Measurements from ENCODE around the gene OTOP2. TPM values are rescaled to one million over a fixed set of nuclear protein-coding genes. Genes with fewer than 3 reads are reported as not detected.

The OTOP2 gene
- polyA plus RNA-seq, 3 donors = 0.05 TPM; not detected in 2

GRCh38 chr17:74935585-74936469, 11.8 kb downstream of the OTOP2 start, which contains the start of gene OTOP3:
OTOP3 (plus strand) TSS chr17:74935898; CDS start chr17:74935922, 24 bp downstream.
- intact Hi-C loops (cut with micrococcal nuclease) = no loop called here
- DNase-seq = no peak
- peak within 1 kb of the TSS in 1 of 2 donors; percentile 78 for H3K4me3 Mint-ChIP-seq
- H3K27me3 Mint-ChIP-seq (ENCODE audit: low read depth in 3 of 3) = peaks cover 65 to 91% (median 87%) of the 10 kb centered on the region in 3 donors
- TF ChIP-seq CTCF (IDR thresholded peaks at IDR 0.05) = no peak
- H3K4me2 ChIP-seq (replicated peaks; ENCODE audit: extremely low read depth, low read length, poor library complexity, severe bottlenecking) = no peak within 1 kb of the TSS
- H3K4me1 Mint-ChIP-seq = peaks cover 8% of the 10 kb centered on the region
- H2AFZ ChIP-seq (ENCODE audit: insufficient read depth, low read depth, low read length, poor library complexity, severe bottlenecking) = no peak within 1 kb of the TSS
- H3K9ac ChIP-seq (ENCODE audit: insufficient read depth, low read length, poor library complexity, severe bottlenecking) = no peak within 1 kb of the TSS
- H3K27ac Mint-ChIP-seq = no peak within 1 kb of the TSS
- H3K9me3 Mint-ChIP-seq = peaks cover 0 to 9% (median 2%) of the 10 kb centered on the region in 7 donors
- no peak within 1 kb of the TSS for H3K27ac ChIP-seq (ENCODE audit: low read depth in 1 of 2, low read length in 2 of 2)
- 6% methylated on average over 63 of the region's 78 CpGs for WGBS (ENCODE audit: insufficient coverage)
- no peaks in the 10 kb centered on the region for H4K20me1 ChIP-seq (ENCODE audit: insufficient read depth, low read length)
- H3K36me3 Mint-ChIP-seq = no peaks in the 10 kb centered on the region
- no peak within 1 kb of the TSS for H3K4me3 ChIP-seq (replicated peaks in 1 of 3; ENCODE audit: low read depth in 2 of 3, low read length in 3 of 3)
- no peaks in the 10 kb centered on the region for H3K79me2 ChIP-seq (ENCODE audit: insufficient read depth, low read length)
- peaks cover 42 to 82% of the 10 kb centered on the region in 2 donors for H3K27me3 ChIP-seq (ENCODE audit: control insufficient read depth in 2 of 2, insufficient read depth in 2 of 2, low read length in 2 of 2)
- H3K36me3 ChIP-seq (replicated peaks in 1 of 2; ENCODE audit: control insufficient read depth in 1 of 2, insufficient read depth in 2 of 2, low read length in 2 of 2) = no peaks in the 10 kb centered on the region
- peaks cover 0 to 15% of the 10 kb centered on the region in 2 donors for H3K9me3 ChIP-seq (replicated peaks in 1 of 2; ENCODE audit: control insufficient read depth in 1 of 2, insufficient read depth in 1 of 2, low read length in 2 of 2)
- H3K4me1 ChIP-seq (ENCODE audit: control insufficient read depth in 1 of 2, insufficient read depth in 2 of 2, low read length in 2 of 2) = peaks cover 0 to 6% of the 10 kb centered on the region in 2 donors

GRCh38 chr17:74936470-74936799, 12.4 kb downstream of the OTOP2 start:
- Mint-ChIP-seq H3K36me3 (no peaks in the 10 kb centered on the region), H3K4me3 (peak overlapping the region in 1 of 2 donors; percentile 78), H3K4me1 (peaks cover 4% of the 10 kb centered on the region), H3K27ac (no peak overlapping the region), H3K27me3 (ENCODE audit: low read depth in 3 of 3) (peaks cover 63 to 89% (median 88%) of the 10 kb centered on the region in 3 donors), H3K9me3 (peaks cover 0 to 9% (median 2%) of the 10 kb centered on the region in 7 donors)
- peaks cover 0 to 4% of the 10 kb centered on the region in 2 donors for H3K4me1 ChIP-seq (ENCODE audit: control insufficient read depth in 1 of 2, insufficient read depth in 2 of 2, low read length in 2 of 2)
- DNase-seq = no peak
- no peaks in the 10 kb centered on the region for H4K20me1 ChIP-seq (ENCODE audit: insufficient read depth, low read length)
- H3K27ac ChIP-seq (ENCODE audit: low read depth in 1 of 2, low read length in 2 of 2) = no peak overlapping the region
- peaks cover 42 to 76% of the 10 kb centered on the region in 2 donors for H3K27me3 ChIP-seq (ENCODE audit: control insufficient read depth in 2 of 2, insufficient read depth in 2 of 2, low read length in 2 of 2)
- H2AFZ ChIP-seq (ENCODE audit: insufficient read depth, low read depth, low read length, poor library complexity, severe bottlenecking) = no peak overlapping the region
- no peaks in the 10 kb centered on the region for H3K36me3 ChIP-seq (replicated peaks in 1 of 2; ENCODE audit: control insufficient read depth in 1 of 2, insufficient read depth in 2 of 2, low read length in 2 of 2)
- no peak for TF ChIP-seq CTCF (IDR thresholded peaks at IDR 0.05)
- intact Hi-C loops (cut with micrococcal nuclease) = no loop called here
- H3K4me3 ChIP-seq (replicated peaks in 1 of 3; ENCODE audit: low read depth in 2 of 3, low read length in 3 of 3) = no peak overlapping the region
- 25% methylated on average over 10 of the region's 12 CpGs for WGBS (ENCODE audit: insufficient coverage)
- H3K9me3 ChIP-seq (replicated peaks in 1 of 2; ENCODE audit: control insufficient read depth in 1 of 2, insufficient read depth in 1 of 2, low read length in 2 of 2) = peaks cover 0 to 15% of the 10 kb centered on the region in 2 donors
- H3K9ac ChIP-seq (ENCODE audit: insufficient read depth, low read length, poor library complexity, severe bottlenecking) = no peak overlapping the region
- no peaks in the 10 kb centered on the region for H3K79me2 ChIP-seq (ENCODE audit: insufficient read depth, low read length)
- H3K4me2 ChIP-seq (replicated peaks; ENCODE audit: extremely low read depth, low read length, poor library complexity, severe bottlenecking) = no peak overlapping the region
